AG08396 (cell line): Measurements from ENCODE around the gene DOLPP1.

Experiments
- DNase-seq: peaks from one replicate; pipeline ENCODE4 v3.0.0; 2012; ENCODE audit warnings: low spot score, mixed read lengths

The DOLPP1 gene

GRCh38 chr9:129094387-129095169 is 13.7 kb downstream of the DOLPP1 start:
- DNase-seq: no peak

- DNase-seq: no peak
These were observed 14.3 kb downstream of the DOLPP1 start for GRCh38 chr9:129095170-129095667.

GRCh38 chr9:129095908-129096307 is 15.0 kb downstream of the DOLPP1 start:
- no peak for DNase-seq

- no peak for DNase-seq
These were observed 16.9 kb downstream of the DOLPP1 start for GRCh38 chr9:129097671-129098306.

GRCh38 chr9:129098328-129098727 is 17.4 kb downstream of the DOLPP1 start:
- DNase-seq: no peak

GRCh38 chr9:129100383-129101169 is 19.7 kb downstream of the DOLPP1 start:
- no peak for DNase-seq

- DNase-seq: no peak
These were observed 20.4 kb downstream of the DOLPP1 start for GRCh38 chr9:129101279-129101678.

- DNase-seq: no peak
These were observed 21.2 kb downstream of the DOLPP1 start for GRCh38 chr9:129102095-129102525.

GRCh38 chr9:129102791-129103594 is 22.1 kb downstream of the DOLPP1 start:
- DNase-seq: peak; percentile 78

- DNase-seq: no peak
These were observed 22.7 kb downstream of the DOLPP1 start for GRCh38 chr9:129103595-129103965.

GRCh38 chr9:129104051-129104450 is 23.1 kb downstream of the DOLPP1 start:
- no peak for DNase-seq

- no peak for DNase-seq
These were observed 25.2 kb downstream of the DOLPP1 start for GRCh38 chr9:129105857-129106694.

GRCh38 chr9:129107651-129108050 is 26.7 kb downstream of the DOLPP1 start:
- no peak for DNase-seq

GRCh38 chr9:129108083-129108804 is 27.3 kb downstream of the DOLPP1 start:
- DNase-seq: no peak

GRCh38 chr9:129108805-129109536 is 28.1 kb downstream of the DOLPP1 start:
- no peak for DNase-seq

- no peak for DNase-seq
These were observed 28.6 kb downstream of the DOLPP1 start for GRCh38 chr9:129109537-129109903.

GRCh38 chr9:129109952-129110739 is 29.2 kb downstream of the DOLPP1 start:
- DNase-seq: peak; percentile 48

- DNase-seq: peak; percentile 100
These were observed 30.0 kb downstream of the DOLPP1 start, which contains the start of the genes CRAT and PTPA for GRCh38 chr9:129110740-129111527. CRAT (minus strand) TSS chr9:129110793; CDS start chr9:129110509, 284 bp downstream. PTPA (plus strand) TSS chr9:129111415; CDS start chr9:129111601, 186 bp downstream.
